Endometrial microvascular endothelial cells (primary cell): ENCODE measurements around the gene MEA1. TPM values are rescaled to one million over a fixed set of nuclear protein-coding genes. Genes with fewer than 3 reads are reported as not detected.
"Not testable (repeated sequence)": the region's sequence is repeated elsewhere in the genome, so short reads cannot be mapped to it uniquely, and the experiment has no call there.

Experiments used
- in situ Hi-C: cut with HindIII; loops from 2 replicates; pipeline ENCODE4 v1.10.0; 2017; ENCODE audit warnings: low sequenced_read_pairs, low pct_unique_long_range_greater_than_20kb; ENCODE audit errors: inconsistent ontology term
- total RNA-seq: library from RNA; depleted of rRNA; stranded (reverse); fragments of >200 nt; gene quantifications from one replicate; pipeline ENCODE4 v1.2.3, GENCODE V29; 2015; ENCODE audit errors: inconsistent ontology term

MEA1 gene
- total RNA-seq, 1 donor from 2014 or later = 69.5 TPM

DNA sequence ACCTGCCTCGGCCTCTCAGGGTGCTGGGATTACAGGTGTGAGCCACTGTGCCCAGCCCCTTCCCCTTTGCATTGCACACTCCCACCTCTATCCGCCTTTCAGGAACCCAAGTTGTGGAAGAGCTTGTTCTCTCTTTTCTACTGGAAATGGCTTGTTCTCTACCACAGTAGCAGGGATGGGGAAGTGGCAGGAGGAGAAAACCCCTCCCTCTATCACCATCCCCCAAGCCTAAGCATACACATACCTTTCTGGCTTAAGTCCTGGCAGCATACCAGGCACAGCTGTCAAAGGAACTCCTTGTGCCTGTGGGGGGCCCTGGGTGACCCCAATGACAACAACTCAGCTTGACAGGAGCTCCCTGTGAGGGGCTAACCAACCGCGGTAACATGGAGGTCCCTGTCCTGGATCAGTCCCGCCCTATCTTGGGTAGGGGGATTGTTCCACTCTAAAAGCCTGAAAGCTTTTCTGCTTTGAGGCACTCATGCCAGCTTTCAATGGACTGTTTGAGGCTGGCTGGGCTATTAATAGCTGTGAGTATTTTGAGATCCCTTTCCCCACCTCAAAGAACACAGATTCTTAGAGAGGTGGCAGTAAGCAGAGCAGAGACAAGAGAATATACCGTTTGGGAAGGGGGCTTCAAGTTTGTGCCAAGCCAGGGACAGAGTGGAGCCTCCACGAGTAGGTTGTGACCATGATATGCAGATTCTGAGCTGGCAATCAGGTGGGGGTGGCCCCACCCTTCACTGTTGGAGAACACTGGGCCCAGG, 2.6 kb upstream of the MEA1 start:
- in situ Hi-C loops = no loop called here

GRCh38 chr6:43014434-43014909, 726 bp upstream of the MEA1 start:
- in situ Hi-C loops = no loop called here

DNA sequence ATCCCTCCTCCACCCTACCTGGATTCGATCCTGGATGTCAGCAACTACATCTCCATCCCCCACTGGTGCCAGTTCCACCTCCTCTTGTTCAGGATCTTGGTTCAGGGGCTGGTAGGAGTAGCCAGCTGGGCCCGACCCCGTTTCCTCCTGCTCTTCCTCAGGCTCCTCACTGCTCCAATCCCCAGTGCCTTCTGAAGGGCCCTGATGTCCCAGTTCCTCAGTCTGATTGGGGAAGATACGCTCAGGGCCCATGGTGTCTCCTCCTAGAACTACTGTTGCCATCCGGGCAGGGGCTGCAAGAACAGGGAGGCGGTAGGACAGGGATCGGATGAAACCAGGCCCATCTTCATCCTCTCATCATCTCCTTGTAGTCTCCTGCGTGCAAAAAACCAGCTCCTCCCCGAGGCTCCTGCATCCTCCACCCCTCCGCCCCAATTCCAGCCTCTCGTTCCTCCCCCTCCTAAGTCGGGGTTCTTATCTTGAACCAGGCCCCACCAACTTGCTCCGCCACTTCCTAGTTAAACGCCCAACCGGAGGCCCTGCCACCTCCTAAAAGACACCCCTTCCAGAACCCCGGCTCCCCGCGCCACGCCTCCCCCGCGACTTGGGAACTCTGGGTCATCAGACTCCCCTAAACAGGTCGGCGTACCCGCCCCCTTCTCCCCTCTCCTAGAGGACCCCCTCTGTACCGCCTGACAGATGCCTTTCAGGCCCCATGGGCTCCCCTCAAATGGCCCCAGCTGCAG, 476 bp downstream of the MEA1 start:
- in situ Hi-C loops = no loop called here

GRCh38 chr6:43012364-43012763, 1.4 kb downstream of the MEA1 start:
- in situ Hi-C loops = no loop called here

- in situ Hi-C loops = no loop called here
These were observed 2.5 kb downstream of the MEA1 start for GRCh38 chr6:43011207-43011606.

GRCh38 chr6:43009124-43009523, 4.6 kb downstream of the MEA1 start:
- in situ Hi-C loops = no loop called here

DNA sequence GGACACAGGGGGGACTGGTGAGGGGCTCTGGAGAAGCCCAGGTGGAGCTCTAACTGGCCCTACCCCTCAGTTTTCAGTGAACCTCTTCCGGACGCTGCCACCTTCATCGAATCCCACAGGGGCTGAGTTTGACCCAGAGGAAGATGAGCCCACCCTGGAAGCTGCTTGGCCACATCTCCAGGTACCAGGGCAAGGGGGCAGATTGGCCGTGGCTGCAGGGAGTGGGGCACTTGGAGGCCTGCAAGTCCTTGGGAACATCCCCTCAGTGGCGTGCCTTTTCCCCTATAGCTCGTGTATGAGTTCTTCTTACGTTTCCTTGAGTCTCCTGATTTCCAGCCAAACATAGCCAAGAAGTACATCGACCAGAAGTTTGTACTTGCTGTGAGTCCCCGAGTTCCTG, 6.6 kb downstream of the MEA1 start:
- in situ Hi-C loops = no loop called here

- in situ Hi-C loops = no loop called here
These were observed 7.5 kb downstream of the MEA1 start for GRCh38 chr6:43006251-43006650.

GRCh38 chr6:43005844-43006243, 7.9 kb downstream of the MEA1 start:
- in situ Hi-C loops = no loop called here

DNA sequence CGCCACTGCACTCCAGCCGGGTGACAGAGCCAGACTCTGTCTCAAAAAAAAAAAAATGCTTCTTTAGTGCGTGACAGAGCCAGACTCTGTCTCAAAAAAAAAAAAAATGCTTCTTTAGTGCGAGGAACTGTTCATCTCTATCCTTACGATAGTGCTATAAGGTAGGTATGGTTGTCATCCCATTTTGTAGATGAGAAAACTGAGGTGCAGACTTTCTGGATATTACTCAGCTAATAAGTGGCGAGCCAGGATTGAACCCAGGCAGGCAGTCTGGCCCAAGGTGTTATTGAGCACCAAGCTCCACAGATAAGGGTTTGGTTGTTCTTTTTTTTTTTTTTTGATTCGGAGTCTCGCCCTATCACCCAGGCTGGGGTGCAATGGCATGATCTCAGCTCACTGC, 11.9 kb downstream of the MEA1 start:
- in situ Hi-C loops = no loop called here

GRCh38 chr6:42998205-42998604, 15.5 kb downstream of the MEA1 start:
- in situ Hi-C loops = not testable (repeated sequence)

- in situ Hi-C loops = no loop called here
These were observed 17.2 kb downstream of the MEA1 start for GRCh38 chr6:42996513-42996912.

DNA sequence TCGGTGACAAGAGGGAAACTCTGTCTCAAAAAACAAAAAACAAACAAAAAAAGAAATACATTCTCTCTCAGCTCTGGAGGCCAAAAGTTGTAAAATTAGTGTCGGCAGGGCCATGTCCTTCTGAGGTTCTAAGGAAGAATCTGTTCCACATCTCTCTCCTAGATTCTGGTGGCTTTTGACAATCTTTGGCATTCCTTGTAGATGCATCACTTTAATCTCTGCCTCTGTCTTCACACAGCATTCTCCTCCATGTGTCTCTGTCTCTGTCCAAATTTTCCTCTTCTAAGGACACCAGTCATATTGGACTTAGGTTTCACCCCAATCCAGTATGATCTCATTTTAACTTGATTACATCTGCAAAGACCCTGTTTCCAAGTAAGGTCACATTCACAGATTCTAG, 20.3 kb downstream of the MEA1 start:
- in situ Hi-C loops = no loop called here

- in situ Hi-C loops = no loop called here
These were observed 23.8 kb downstream of the MEA1 start for GRCh38 chr6:42989923-42990322.

- in situ Hi-C loops = no loop called here
These were observed 25.2 kb downstream of the MEA1 start for GRCh38 chr6:42988486-42989020.

DNA sequence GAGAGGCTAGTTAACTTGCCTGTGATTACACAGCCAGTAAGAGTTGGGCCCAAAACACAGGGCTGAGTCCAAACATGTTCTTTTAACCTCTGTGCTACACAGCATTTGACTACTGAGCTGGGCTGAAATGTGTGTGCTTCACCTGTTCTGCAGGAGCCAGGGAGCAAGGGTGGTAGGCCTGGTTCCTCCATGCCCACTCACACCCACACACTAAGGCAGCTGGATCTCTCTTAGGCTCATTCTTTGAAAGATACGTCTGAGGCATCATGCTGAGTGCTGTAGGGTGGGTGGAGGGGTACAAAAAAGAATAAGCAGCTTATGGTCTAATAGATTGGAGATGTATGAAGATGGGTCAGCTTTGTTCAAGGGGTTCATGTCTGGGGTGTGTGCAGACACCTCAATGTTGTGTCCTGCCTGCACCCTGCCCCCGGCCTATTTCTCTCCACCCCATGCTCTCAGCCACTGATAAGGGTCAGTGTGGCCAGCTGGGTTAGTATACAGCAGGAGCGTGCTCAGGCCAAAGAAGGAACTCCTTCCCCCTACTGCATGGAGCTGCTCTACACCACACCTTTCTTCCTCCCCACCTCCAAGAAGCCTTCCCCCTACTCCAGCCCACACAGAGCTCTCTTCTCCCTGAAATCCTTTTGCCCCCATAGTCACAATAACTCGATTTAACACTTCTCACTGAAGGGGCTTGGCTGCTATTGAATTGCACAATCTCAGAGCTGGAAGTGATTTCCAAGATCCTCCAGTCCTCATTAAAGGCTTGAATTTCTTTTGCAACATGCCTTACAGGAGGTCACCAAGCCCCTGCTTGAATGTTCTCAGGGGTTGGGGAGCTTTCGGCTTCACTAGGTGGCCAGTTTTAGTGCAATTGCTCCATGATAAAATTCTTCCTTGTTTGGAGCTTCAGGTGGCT, 26.0 kb downstream of the MEA1 start:
- in situ Hi-C loops = no loop called here

DNA sequence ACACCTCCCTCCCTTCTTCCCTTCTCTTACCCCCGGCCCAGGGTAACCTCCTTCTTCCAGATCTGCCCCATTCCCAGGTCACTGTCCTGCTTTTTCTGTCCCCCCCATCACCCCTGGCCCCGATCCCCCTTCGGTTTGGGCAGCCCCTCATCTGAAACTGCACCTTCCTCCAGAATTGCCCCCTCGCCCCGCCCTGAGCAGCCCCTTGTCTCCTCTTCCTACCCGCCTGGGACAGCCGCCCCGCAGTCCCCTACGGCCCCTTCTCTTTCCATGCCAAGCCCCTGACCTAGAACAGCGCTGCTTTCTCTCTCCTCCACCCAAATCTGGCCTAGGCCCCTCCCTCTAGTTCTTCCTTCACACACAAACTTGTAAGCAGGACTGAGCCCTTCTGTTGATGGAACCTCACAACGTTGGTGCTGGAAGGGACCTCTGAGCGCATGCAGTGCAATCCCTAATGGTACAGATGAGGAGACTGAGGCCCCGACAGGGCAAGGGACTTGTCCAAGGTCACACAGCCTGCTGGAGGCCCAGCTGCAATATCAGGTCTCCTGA, 28.7 kb downstream of the MEA1 start:
- in situ Hi-C loops = no loop called here

DNA sequence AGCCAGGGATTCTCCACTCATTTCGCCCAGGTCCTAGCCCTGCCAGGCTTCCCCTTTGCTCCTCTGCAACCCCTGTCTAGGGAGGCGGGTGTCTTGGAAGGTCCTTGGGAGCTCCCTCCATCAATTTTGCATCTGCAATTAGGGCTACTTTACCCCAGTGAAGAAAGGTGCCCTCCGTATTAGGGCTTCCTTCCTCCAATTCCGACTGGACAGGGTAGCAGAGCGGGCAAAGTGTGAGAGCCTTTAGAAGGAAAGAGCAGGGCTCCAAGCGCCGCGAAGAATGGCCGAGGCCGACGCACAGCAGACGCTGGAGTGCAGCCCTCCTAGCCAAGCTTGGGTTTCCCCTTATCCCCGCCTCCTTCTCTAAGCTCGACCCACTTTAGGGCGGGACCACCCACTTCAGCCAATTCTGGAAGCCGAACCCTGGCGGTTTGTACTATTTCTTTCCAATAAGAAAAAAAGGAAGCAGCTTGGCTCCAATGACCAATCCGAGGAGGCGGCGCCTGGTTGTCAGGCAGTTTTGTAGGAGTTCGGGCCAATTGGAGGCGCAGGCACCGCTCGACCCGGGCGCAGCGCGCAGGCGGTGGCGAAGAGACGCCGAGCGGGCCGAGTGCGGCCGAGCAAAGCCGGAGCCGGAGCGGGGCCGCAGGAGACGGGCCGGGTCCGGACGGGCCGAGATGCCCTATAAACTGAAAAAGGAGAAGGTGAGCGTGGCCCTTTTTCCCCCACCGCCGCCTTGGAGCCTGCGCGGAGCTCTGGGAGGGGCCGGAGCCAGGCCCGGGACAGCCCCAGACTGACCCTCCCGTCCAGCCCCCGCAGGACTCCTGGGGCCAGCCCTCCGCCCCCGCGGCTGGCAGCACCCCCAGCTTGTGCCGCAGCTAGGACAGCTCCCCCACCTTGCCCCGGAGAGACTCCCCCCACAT, 29.5 kb downstream of the MEA1 start, which contains the start of gene PPP2R5D:
Gene PPP2R5D, plus strand, starts transcription at position 570 of the 923 bp plus-strand sequence. Its CDS starts 108 bp downstream, at position 678.
- in situ Hi-C loops = no loop called here
